ENCODE data around the gene ERCC4. TPM values are rescaled to one million over a fixed set of nuclear protein-coding genes. Genes with fewer than 3 reads are reported as not detected.
A peak's percentile ranks its signal among the peaks of the same experiment; 100 is the strongest.

ERCC4 gene
- total and polyA plus RNA-seq, 8 donors, result 1.2 to 6.7 (median 4.9) TPM

- Histone ChIP-seq H3K27me3 (no peaks in the 10 kb centered on the region), H3K27ac (no peak overlapping the region), H3K36me3 (no peaks in the 10 kb centered on the region), H3K4me3 (no peak overlapping the region), H3K9me3 (no peaks in the 10 kb centered on the region), H3K4me1 (peaks cover 0 to 2% (median 0%) of the 10 kb centered on the region in 3 donors)
- TF ChIP-seq CTCF (IDR thresholded peaks at IDR 0.05), result no peak
- 85 to 86% methylated on average over 4 of the region's 4 CpGs for WGBS, 2 donors
- FAIRE-seq (no peak), ATAC-seq (no peak), DNase-seq (no peak)
- intact Hi-C loops (cut with DNase I), result loop anchor here in 2 of 3 donors (10.0 kb wide), 2 partner anchors 278 to 358 kb away; no protein-coding TSS in a partner anchor
These were observed 6.5 kb downstream of the ERCC4 start for GRCh38 chr16:13926464-13926863.

GRCh38 chr16:13926891-13927290 is 6.9 kb downstream of the ERCC4 start:
- WGBS, 2 donors, result 89 to 91% methylated on average over 2 of the region's 2 CpGs
- peaks cover 0 to 2% (median 0%) of the 10 kb centered on the region in 3 donors for H3K4me1 ChIP-seq
- intact Hi-C loops (cut with DNase I), result loop anchor here in 2 of 3 donors (10.0 kb wide), 2 partner anchors 278 to 358 kb away; no protein-coding TSS in a partner anchor
- no peaks in the 10 kb centered on the region for H3K9me3 ChIP-seq
- no peak for TF ChIP-seq CTCF (IDR thresholded peaks at IDR 0.05)
- DNase-seq, result no peak
- H3K27me3 ChIP-seq, result no peaks in the 10 kb centered on the region
- H3K27ac ChIP-seq, result no peak overlapping the region
- ATAC-seq, result no peak
- no peak for FAIRE-seq
- no peak overlapping the region for H3K4me3 ChIP-seq
- no peaks in the 10 kb centered on the region for H3K36me3 ChIP-seq

- H3K9me3 ChIP-seq, result no peaks in the 10 kb centered on the region
- H3K36me3 ChIP-seq, result no peaks in the 10 kb centered on the region
- DNase-seq (no peak), ATAC-seq (no peak), FAIRE-seq (peak; percentile 41)
- whole genome bisulfite sequencing, 2 donors, result 83 to 87% methylated on average over 3 of the region's 3 CpGs
- H3K27me3 ChIP-seq, result no peaks in the 10 kb centered on the region
- no peak overlapping the region for H3K4me3 ChIP-seq
- peaks cover 0 to 2% (median 0%) of the 10 kb centered on the region in 3 donors for H3K4me1 ChIP-seq
- no peak overlapping the region for H3K27ac ChIP-seq
- intact Hi-C loops (cut with DNase I), result loop anchor here in 2 of 3 donors (10.0 kb wide), 2 partner anchors 276 to 356 kb away; no protein-coding TSS in a partner anchor
- no peak for TF ChIP-seq CTCF (IDR thresholded peaks at IDR 0.05)
These were observed 8.7 kb downstream of the ERCC4 start for GRCh38 chr16:13928646-13929045.

GRCh38 chr16:13931845-13932244 is 11.9 kb downstream of the ERCC4 start:
- 82 to 85% methylated on average over 10 of the region's 10 CpGs for WGBS, 2 donors
- Histone ChIP-seq H3K9me3 (no peaks in the 10 kb centered on the region), H3K36me3 (peaks cover 0 to 6% (median 0%) of the 10 kb centered on the region in 3 donors), H3K27me3 (no peaks in the 10 kb centered on the region), H3K27ac (no peak overlapping the region), H3K4me3 (no peak overlapping the region), H3K4me1 (peaks cover 4 to 7% (median 6%) of the 10 kb centered on the region in 3 donors)
- DNase-seq, result no peak
- ATAC-seq, result no peak
- no peak for FAIRE-seq
- intact Hi-C loops (cut with DNase I), result no loop called here
- no peak for TF ChIP-seq CTCF (IDR thresholded peaks at IDR 0.05)

- ATAC-seq (no peak), DNase-seq (no peak), FAIRE-seq (no peak)
- TF ChIP-seq CTCF (IDR thresholded peaks at IDR 0.05), result peak in 1 of 4 donors; percentile 13
- no peaks in the 10 kb centered on the region for H3K27me3 ChIP-seq
- intact Hi-C loops (cut with DNase I), result no loop called here
- H3K4me3 ChIP-seq, result no peak overlapping the region
- H3K4me1 ChIP-seq, result peaks cover 16 to 29% (median 21%) of the 10 kb centered on the region in 3 donors
- H3K9me3 ChIP-seq, result no peaks in the 10 kb centered on the region
- 83 to 84% methylated on average over 12 of the region's 12 CpGs for WGBS, 2 donors
- no peak overlapping the region for H3K27ac ChIP-seq
- H3K36me3 ChIP-seq, result peaks cover 0 to 6% (median 0%) of the 10 kb centered on the region in 3 donors
These were observed 15.5 kb downstream of the ERCC4 start for GRCh38 chr16:13935408-13935807.
